SK-N-MC (cell line): ENCODE measurements around the gene CLCN7.

Source experiments
- EZH2 ChIP-seq: fragments of 200-600 bp; sonication (generic); IDR thresholded peaks from one replicate; pipeline ENCODE4 v1.6.1; 2017; ENCODE audit warnings: antibody characterized with exemption
- FOXP2 ChIP-seq: optimal IDR thresholded peaks from 2 replicates; pipeline ENCODE3; 2011; ENCODE audit warnings: mild to moderate bottlenecking, moderate library complexity; ENCODE audit not compliant: insufficient read depth; ENCODE audit errors: extremely low read length, control extremely low read depth
- POLR2AphosphoS5 ChIP-seq: IDR thresholded peaks from 2 replicates; pipeline ENCODE4 v1.6.1; 2012; ENCODE audit warnings: mild to moderate bottlenecking, low read depth, low read length, borderline replicate concordance

GRCh38 chr16:1451702-1452392 lies 23.0 kb downstream of the CLCN7 start:
- TF ChIP-seq EZH2, result no peak
- no peak for TF ChIP-seq POLR2AphosphoS5
- no peak for TF ChIP-seq FOXP2
